Retina (tissue), 1 donor: Measurements from ENCODE around the gene SLC35D2.
"Not testable (repeated sequence)": the region's sequence is repeated elsewhere in the genome, so short reads cannot be mapped to it uniquely, and the experiment has no call there.

ENCODE experiments used
- DNase-seq: peaks from one replicate; pipeline ENCODE4 v3.0.0-alpha.2; 2016

The SLC35D2 gene

GRCh38 chr9:96399325-96399633, 15.8 kb upstream of the SLC35D2 start:
- no peak for DNase-seq

- no peak for DNase-seq
These were observed 15.2 kb upstream of the SLC35D2 start for GRCh38 chr9:96398582-96399324.

- no peak for DNase-seq
These were observed 12.5 kb upstream of the SLC35D2 start for GRCh38 chr9:96395964-96396363.

GRCh38 chr9:96394832-96395496, 11.5 kb upstream of the SLC35D2 start:
- DNase-seq, result peak; percentile 32

GRCh38 chr9:96392263-96392662, 8.8 kb upstream of the SLC35D2 start:
- no peak for DNase-seq

- no peak for DNase-seq
These were observed 7.7 kb upstream of the SLC35D2 start for GRCh38 chr9:96391021-96391765.

GRCh38 chr9:96388144-96388543, 4.6 kb upstream of the SLC35D2 start:
- no peak for DNase-seq

- no peak for DNase-seq
These were observed 2.6 kb upstream of the SLC35D2 start for GRCh38 chr9:96386157-96386556.

GRCh38 chr9:96382839-96383164, 709 bp downstream of the SLC35D2 start:
- DNase-seq, result no peak

- DNase-seq, result no peak
These were observed 1.3 kb downstream of the SLC35D2 start for GRCh38 chr9:96382175-96382574.

- DNase-seq, result no peak
These were observed 1.8 kb downstream of the SLC35D2 start for GRCh38 chr9:96381696-96382095.

- DNase-seq, result no peak
These were observed 2.4 kb downstream of the SLC35D2 start for GRCh38 chr9:96381125-96381524.

- DNase-seq, result no peak
These were observed 4.0 kb downstream of the SLC35D2 start for GRCh38 chr9:96379461-96379860.

- no peak for DNase-seq
These were observed 5.3 kb downstream of the SLC35D2 start for GRCh38 chr9:96378187-96378586.

- no peak for DNase-seq
These were observed 6.3 kb downstream of the SLC35D2 start for GRCh38 chr9:96376891-96377874.

GRCh38 chr9:96375507-96375906, 8.0 kb downstream of the SLC35D2 start:
- DNase-seq, result not testable (repeated sequence)

GRCh38 chr9:96367943-96368342, 15.6 kb downstream of the SLC35D2 start:
- no peak for DNase-seq

- no peak for DNase-seq
These were observed 20.1 kb downstream of the SLC35D2 start for GRCh38 chr9:96363175-96363967.

- DNase-seq, result not testable (repeated sequence)
These were observed 21.4 kb downstream of the SLC35D2 start for GRCh38 chr9:96362119-96362518.

- DNase-seq, result no peak
These were observed 21.8 kb downstream of the SLC35D2 start for GRCh38 chr9:96361668-96362067.

GRCh38 chr9:96360976-96361375, 22.5 kb downstream of the SLC35D2 start:
- no peak for DNase-seq

GRCh38 chr9:96360523-96360922, 23.0 kb downstream of the SLC35D2 start:
- not testable (repeated sequence) for DNase-seq
